Measurements from ENCODE around the gene SGMS1.

DNA sequence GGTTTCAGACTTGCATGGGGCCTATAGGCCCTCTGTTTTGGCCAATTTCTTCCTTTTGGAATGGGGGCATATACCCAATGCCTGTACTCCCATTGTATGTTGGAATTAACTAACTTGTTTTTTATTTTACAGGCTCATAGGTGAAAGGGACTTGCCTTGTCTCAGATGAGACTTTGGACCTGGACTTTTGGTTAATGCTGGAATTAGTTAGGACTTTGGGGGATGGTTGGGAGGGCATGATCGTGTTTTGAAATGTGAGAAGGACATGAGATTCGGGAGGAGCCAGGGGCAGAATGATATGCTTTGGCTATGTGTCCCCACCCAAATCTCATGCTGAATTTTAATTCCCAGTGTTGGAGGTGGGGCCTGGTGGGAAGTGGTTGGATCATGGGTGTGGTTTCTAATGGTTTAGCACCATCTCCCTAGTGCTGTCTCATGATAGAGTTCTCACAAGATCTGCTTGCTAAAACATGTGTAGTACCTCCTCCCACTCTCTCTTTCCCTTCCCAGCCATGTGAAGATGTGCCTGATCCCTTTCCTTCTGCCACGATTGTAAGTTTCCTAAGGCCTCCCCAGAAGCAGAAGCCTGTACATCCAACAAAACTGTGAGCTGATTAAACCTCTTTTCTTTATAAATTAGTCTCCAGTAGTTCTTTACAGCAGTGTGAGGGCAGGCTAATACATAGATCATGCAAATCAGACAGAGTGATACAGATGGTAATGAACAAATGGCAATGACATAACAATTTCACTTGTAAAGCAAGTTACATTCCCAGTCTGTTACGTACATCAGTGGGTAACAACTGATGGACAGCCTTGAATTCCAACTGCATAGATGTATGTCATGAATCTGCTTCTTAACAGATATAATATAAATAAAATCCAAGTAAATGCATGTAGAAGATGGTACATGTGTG is 146.2 kb downstream of the SGMS1 start:
- TF ChIP-seq EZH2 (IDR thresholded peaks at IDR 0.05; ENCODE audit: borderline replicate concordance, insufficient read depth, low read depth, low read length, poor library complexity, severe bottlenecking) = no peak
- TF ChIP-seq, protein P1, sequence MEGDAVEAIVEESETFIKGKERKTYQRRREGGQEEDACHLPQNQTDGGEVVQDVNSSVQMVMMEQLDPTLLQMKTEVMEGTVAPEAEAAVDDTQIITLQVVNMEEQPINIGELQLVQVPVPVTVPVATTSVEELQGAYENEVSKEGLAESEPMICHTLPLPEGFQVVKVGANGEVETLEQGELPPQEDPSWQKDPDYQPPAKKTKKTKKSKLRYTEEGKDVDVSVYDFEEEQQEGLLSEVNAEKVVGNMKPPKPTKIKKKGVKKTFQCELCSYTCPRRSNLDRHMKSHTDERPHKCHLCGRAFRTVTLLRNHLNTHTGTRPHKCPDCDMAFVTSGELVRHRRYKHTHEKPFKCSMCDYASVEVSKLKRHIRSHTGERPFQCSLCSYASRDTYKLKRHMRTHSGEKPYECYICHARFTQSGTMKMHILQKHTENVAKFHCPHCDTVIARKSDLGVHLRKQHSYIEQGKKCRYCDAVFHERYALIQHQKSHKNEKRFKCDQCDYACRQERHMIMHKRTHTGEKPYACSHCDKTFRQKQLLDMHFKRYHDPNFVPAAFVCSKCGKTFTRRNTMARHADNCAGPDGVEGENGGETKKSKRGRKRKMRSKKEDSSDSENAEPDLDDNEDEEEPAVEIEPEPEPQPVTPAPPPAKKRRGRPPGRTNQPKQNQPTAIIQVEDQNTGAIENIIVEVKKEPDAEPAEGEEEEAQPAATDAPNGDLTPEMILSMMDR (IDR thresholded peaks at IDR 0.05) = no peak
